HG03432 (cell line): ENCODE measurements around the gene ARHGAP26.

Experiments used
- ATAC-seq: cut with Tn5 transposase; IDR thresholded peaks from one replicate; pipeline ENCODE4 v1.9.1; 2021; ENCODE audit warnings: mild to moderate bottlenecking, moderate library complexity; ENCODE audit not compliant: unreplicated experiment

The ARHGAP26 gene

DNA sequence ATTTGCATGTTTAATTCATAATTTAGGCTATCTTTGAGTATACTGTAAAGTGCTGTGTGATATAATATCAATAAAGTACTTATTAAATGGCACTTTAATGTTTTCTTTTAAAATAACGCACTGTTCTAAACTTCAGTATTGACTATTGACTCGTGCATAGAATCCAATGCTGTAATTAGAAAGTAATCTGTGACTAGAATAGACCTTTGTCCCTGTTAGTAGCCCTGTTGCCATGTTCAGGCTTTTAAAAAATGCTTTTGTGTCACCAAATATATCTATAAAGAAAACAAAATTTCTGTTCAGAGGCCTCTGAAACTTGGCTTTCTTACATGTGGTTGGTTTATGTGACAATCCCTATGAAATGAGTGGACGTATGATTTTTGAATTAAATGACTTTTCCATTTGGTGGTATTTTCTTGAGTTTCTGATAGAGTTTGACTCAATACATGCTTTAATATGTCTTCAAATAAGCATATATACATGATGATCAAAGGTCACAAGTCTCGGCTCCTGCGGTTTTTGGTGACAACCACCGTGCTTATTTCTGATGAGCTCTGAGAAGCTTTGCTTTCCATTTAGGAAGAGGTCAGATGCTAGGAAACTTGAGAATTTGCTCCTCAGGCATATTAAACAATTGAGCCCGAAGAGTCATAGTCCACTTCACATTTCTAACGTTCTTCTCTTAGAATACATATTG is 458.6 kb downstream of the ARHGAP26 start:
- ATAC-seq: no peak

DNA sequence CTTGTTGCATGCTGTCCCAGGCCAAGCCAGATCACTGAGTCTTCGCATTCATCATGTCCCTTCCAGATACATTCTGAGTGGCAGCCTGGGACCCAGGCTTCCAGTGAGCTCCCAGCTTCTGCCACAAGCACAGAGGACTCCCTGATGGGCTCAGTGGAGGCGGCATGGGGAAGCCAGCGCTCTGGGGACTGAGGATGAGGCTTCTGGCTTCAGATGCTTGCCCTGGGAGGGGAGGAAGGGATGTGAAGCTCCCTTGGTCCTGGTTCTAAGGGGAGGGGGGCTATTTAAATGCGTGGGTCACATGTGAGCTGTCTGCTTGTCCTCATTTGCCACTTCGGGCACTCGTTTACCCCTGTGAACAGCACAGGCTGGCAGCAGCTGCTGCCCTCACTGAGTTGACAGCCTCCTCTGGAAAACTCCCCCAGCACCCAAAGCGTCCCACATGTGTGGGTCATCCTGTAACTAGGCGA is 459.3 kb downstream of the ARHGAP26 start:
- peak; percentile 53 for ATAC-seq

DNA sequence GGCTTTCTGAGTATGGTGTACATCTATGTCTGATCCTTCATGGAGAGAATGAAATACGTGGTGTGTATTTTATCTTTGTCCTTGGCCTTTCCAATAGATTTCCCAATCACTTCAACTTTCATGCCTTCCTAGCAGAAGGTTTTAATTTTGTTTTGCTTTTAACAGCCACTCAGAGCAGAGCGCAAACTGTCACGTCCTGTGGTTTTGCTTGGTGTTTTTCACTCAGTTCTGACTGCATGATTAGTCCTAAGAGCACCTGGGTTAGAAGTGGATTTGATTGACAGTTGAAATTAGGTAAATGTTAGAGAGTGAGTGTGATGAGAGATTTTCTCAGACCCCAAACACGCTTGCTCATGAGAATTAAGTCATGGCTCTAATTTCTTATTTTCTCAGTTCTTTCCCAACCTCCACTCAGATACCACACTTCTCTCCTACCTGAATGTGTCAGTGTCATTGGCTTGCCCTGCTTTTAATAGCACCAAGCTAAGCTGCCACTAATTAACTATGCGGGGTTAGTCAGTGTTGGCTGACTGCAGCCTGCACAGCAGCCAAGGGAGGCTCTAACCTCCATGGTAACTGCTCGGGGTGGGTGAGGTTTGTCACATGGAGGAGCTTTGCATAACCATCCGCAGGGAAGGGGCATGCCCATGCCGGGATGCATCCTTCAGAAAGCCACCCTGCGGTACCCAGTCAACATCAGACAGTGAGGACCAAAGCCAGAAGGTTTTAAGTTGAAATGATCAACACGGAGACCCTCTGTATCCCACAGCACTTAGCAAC is 459.9 kb downstream of the ARHGAP26 start:
- ATAC-seq: peak; percentile 91

DNA sequence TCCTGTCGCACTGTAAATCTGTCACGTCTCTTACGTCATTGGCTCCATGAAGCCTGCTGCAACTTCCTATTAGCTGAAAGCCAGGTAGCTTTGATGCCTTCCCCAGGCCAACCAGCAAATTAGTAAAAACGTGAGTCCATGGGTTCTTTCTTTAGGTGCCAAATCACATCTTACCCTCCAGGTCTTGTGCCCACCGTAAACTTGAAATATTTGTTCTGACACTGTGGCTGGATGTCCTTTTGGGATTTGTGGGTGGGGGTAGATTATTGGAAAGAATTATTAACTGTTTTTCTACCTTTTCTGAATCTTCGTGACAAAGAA is 460.5 kb downstream of the ARHGAP26 start:
- ATAC-seq: peak; percentile 0

DNA sequence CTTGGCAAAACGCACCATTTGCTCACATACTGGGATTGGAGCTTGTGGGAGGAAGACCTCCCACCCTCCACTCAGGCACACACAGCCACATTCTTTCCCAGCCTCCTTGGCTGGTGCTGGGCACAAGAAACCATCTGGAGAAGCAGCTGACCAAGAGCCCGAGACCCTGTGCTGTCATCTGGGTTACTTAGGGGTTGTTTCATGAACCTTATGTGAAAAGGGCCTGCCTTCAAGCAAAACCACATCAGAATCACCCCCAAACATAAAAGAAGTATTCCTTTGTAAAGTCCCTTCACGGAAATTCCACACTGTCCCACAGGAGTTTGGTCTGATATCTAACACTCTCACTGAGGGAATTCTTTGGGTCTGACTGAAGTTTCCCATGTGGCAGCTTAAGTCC is 461.2 kb downstream of the ARHGAP26 start:
- no peak for ATAC-seq

DNA sequence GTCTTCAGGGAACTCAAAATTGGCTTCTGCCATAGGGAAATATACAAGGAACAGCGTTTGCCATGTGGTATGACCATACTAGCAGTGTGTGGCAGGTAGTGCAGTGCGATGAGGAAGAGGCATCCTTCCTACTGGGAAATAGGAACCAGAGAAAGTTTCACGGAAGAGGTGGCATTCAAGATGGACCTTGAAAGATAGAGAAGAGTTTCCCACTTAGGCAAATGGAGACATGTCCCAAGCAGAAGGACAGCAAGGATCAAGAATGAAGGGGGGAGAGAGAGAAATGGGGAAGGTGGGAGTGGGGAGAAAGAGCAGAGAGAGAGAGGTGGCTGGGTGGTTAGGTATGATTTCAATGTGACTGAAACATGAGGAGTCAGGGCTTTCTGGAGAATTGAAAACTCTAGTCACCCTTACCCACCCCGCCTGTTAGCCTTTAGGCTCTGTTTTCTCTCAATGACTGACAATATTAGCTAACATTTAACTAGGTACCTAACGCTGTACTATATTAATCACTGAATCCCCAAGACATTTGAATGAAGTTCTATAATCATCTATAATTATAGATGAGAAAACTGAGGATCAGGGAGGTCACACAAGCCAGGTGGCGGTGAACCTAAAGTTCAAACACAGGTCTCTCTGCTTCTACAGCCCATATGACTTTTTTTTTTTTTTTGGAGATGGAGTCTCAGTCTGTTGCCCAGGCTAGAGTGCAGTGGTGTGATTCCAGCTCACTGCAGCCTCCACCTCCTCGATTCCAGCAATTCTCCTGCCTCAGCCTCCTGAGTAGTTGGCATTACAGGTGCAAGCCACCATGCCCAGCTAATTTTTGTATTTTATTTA is 462.0 kb downstream of the ARHGAP26 start:
- ATAC-seq: peak; percentile 30

DNA sequence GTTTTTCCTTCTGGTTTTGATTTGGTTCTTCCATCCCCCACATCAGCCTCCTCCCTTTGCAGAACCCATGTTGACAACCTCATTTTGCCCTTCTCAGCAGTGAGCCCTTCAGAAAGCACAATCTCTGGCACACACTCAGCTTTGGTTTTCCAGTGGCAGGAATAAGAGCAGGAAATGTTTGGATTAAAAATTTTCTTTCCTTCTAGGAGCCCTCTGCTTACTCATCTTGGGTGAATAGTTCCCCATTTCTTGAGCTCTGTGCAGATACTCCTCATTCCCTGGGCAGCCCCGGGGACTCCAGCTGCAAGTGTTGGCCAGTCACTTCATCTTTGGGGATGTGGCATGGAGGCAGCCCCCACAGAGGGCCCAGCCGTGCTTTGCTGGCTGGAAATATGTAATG is 462.9 kb downstream of the ARHGAP26 start:
- no peak for ATAC-seq

DNA sequence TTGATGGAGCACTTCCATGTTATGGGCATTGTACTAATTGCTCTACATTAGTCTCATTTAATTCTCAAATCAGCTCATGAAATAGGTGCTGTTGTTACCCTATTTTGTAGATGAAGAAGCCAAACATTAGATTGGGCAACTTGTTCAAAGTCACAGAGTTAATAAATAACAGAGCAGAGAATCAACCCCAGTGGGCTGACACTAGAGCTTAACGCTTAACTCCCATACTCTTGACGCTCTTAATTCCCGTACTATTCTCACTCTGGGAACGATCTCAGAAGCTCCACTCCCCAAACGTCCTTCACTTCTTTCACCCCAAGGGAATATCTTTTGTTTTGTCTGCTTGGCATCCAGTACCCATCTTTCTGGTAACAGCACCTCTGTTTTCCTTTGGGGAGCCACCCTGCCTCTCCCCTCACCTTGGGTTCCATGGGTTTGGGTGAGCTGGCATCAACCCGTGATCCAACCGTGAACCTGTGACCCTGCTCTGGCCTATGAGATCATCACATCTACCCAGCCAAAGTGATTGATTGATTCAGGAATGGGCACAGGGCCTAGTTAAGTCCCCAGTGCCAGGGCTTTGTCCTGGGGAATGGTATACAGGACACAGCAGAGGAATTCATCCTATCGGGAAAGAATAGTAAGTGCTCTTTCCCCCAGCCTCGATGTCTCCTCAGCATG is 464.1 kb downstream of the ARHGAP26 start:
- ATAC-seq: no peak

DNA sequence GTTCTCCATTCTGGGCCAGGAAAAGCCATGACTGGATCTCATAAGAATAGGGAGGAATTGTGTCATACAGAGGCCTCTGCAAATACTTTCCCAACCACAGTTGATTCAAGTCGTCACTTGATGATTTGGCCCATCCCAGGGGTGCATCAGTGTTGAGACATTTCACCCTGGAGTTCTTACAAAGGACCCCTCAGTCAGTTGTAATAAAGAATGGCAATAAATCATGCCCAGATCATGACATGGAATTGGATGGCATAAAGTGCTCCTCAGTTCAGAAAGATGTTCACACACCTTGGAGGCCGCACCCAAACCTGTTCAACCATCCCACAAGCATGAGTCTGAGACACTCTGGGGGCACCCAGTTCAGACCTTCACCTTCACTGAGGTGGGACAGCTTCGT is 465.2 kb downstream of the ARHGAP26 start:
- no peak for ATAC-seq

DNA sequence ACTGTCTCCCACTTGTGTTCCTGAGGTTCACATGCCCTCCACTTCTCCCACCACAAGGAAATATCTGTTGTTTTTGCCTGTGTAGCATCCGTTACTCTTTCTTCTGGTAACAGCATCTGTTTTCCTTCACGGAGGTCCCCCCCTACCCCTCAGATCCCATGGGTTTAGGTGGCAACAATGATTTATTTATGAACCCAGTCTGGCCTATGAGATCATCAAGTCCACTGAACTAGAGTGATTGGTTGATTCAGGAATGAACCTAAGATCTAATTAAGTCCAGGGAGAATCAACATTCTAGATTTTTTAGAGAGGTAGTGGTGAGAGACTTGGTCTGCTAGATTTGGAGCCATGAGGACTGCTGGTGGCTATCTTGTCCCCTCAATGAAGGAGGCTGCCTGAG is 466.5 kb downstream of the ARHGAP26 start:
- no peak for ATAC-seq

DNA sequence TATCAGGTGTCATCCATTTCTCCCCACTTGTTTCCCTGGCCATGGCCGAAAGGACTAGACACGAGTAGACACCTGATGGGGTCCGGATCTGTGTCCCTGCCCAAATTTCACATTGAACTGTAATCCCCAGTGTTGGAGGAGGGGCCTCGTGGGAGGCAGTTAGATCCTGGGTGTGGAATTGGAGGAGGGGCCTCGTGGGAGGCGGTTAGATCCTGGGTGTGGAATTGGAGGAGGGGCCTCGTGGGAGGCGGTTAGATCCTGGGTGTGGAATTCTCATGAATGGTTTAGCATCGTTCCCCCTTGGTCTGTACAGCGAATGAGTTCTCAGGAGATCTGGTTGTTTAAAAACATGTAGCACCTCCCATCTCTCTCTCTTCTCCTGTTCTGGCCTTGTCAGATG is 467.5 kb downstream of the ARHGAP26 start:
- no peak for ATAC-seq

DNA sequence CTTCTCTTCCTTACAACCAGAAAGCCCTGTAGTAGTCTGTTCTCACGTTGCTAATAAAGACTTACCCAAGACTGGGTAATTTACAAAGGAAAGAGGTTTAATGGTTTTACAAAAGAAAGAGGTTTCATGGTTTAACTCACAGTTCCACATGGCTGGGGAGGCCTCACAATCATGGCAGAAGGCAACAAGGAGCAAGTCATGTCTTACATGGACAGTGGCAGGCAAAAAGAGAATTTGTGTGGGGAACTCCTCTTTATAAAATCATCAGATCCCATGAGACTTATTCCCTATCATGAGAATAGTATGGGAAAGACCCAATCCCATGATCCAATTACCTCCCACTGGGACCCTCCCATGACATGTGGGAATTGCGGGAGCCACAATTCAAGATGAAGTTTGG is 468.4 kb downstream of the ARHGAP26 start:
- no peak for ATAC-seq

DNA sequence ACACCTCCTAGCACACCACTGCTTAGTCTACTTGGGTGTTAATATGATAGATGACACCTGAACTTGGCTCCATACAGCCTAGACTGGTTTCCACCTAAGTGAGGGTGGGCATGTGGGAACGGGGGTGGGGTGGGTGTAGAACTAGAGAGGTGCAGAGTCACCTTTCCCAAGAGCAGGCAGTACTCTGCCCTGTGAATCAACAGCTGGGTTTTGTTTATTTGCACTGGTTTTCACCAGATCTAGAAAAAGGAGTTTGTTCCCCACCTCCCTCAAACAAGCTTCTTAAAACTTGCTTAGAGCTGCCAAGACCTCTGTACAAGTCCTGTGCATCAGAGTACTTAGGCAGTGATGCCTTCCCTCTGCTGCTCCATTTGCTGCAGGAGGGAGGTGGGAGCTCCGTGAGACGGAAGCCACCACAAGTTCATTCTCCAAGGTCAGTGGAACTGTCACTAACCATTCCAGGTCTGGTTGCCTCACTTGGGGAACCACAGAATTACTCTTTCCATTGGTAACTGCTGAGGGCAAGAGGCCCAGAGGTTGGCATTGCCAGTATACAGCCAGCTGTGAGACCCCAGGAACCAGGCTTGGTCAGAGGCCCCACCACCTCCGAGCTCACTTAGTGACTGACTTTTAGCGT is 469.8 kb downstream of the ARHGAP26 start:
- ATAC-seq: no peak

DNA sequence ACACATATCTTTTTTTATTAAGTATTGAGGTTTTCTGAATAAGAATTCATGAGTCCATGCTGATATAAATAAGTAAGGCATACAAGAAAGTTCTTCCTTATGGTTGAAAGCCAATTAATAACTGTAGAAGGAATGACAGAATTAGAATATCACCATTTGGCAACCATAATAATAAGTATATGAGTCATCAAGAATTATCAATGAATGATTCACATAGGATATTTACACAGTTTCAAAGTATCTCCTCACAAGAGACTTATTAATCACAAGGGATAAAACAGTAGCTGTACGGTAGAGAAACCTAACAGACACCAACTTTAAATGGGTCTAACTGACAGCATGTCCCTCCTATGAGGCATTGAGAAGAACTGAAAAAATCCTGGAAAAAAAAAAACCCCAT is 471.7 kb downstream of the ARHGAP26 start:
- ATAC-seq: no peak

DNA sequence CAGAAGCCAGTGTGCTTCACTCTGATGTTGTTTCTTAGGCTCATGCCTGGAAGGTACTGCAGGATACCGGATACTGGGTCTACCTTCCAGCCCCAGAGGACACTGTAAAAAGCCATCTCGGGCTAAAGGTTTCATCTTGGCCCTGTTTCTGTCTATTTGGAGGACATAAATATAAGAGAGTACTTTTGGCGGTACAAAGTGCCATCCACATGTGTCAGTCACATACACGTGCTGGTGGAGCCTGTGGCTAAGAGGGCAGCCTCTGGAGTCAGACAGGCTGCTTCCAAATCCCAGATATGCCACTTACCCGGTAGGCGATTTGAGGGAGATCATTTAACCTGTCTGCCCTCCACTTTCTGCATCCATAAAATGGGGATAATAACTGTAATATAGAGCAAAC is 472.9 kb downstream of the ARHGAP26 start:
- no peak for ATAC-seq

DNA sequence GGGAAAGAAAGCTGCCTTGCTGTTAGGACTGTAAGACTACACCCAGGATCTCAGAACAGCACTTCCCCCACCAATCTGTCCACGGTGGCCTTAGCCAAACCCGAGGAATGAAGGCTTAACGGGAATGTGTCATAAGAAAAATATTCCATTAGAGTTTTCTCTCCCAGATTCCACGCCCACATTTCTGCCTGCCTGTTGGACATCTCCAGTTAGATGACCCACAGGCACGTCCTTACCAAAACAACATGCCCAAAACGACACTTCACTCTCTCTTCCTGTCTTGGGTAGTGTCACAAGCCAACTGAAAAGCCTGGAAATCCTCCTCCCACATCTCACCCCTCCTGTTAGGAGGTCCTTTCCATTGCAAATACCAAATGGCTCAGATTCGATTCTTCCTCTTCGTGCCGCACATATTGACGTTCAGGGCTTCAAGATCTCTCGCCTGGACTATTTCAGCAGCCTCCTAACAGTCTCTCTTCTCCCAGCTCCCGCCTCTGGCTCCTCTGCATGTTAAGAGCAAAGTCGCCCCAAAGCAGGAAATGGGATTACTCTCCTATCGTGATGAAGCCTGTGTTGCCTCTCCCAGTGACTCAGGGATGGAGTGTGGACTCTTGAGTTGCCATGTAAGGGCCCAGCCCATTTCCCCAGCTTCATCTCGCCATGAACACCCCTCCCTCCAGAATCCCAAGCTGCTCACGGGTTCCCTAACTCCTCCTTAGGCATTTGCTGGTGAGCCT is 474.0 kb downstream of the ARHGAP26 start:
- no peak for ATAC-seq

DNA sequence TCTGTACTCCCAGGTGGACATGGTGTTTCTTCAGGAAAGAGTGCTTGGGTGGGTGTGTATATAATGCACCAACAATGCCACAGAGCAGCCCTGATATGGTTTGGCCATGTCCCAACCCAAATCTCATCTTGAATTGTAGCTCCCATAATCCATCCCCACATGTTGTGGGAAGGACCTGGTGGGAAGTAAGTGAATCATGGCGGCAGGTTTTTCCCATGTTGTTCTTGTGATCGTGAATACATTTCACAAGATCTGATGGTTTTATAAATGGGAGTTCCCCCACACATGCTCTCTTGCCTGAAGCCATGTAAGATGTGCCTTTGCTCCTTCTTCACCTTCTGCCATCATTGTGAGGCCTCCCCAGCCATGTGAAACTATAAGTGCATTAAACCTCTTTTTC is 474.8 kb downstream of the ARHGAP26 start:
- no peak for ATAC-seq

DNA sequence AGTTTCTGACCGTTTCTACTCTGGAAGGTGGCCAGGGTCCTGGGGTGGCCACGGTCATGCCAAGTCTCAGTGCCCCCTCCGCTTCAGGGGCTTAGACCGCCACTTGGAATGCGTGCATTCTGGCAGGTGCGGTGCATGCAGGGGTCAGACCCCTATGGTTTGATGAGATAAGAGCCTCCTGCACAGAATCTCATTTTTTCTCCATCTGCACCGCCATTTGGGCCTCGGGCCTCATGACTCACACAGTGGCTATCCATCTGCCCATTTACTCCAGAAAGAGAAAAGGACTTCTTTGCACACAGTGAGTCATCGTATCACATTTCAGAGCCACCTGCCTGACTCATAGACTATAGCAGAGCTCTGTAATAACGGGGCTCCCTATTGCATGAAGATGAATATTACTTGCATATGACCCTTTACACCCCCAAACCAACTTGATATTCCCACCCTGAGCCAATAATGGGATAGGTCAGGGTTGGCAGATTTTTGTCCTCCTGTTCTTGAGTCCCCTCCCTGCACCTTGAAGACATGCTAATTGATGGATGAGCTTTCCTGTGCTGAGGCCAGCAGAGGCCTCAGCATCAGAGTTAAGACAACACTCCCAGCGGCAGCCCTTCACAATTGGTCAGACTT is 475.9 kb downstream of the ARHGAP26 start:
- ATAC-seq: no peak

DNA sequence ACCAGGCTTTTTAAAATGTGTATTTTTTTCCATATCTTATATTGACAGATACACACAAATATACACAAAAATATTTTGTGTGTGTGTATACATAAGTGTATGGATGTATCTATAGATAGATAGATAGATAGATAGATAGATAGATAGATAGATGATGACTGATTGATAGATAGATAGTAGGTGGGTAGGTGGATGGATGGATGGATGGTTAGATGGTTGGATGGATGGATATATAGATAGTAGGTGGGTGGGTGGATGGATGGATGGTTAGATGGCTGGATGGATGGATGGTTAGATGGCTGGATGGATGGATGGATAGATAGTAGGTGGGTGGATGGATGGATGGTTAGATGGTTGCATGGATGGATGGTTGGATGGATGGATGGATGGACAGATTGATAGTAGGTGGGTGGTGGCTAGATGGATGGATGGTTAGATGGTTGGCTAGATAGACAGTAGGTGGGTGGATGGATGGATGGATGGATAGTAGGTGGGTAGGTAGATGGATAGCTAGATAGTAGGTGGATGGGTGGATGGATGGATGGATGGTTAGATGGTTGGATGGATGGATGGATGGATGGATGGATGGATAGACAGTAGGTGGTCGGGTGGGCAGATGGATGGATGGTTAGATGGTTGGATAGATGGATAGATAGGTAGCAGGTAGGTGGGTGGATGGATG is 477.1 kb downstream of the ARHGAP26 start:
- ATAC-seq: no peak
